ENCODE results near the gene NCOA3. TPM values are rescaled to one million over a fixed set of nuclear protein-coding genes. Genes with fewer than 3 reads are reported as not detected.
A peak's percentile ranks its signal among the peaks of the same experiment; 100 is the strongest.
"Not testable (repeated sequence)": the region's sequence is repeated elsewhere in the genome, so short reads cannot be mapped to it uniquely, and the experiment has no call there.

Gene NCOA3
- total RNA-seq (2014; rRNA removed; shearing (Covaris generic)): 23.4 and 35.6 TPM in 2 replicates

DNA sequence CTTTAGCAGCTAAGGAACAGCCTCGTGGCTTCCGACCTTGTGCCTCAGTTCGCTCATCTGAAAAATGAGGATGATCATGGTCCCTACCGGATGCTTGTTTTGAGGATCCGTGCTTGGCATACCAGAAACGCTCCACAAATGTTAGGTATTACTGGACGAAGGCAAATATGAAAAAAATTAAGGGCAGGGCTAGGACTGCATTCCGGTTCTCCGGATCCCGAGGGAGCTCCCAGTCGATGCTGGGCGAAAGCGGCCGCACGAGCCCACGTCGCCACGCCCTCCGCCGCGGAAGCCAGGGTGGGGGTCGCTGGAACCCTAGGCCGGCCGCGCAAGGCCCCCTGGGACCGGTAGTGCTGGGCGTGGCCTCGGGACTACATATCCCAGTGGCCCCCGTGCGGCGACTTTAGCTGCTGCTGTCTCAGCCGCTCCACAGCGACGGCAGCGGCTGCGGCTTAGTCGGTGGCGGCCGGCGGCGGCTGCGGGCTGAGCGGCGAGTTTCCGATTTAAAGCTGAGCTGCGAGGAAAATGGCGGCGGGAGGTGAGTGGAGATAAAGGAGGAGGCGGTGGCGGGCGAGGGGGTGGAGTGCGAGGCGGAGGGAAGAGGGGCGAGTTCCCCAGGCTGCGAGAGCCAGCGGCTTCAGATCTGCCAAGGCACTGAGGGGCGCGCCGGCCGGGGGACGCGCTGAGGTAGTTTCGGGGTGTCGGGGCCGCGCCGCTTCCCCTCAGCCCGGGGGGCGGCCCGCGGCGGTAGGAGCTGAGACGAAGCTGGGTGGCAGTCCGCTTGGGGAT is at the start of gene NCOA3:
Gene NCOA3 (plus strand): TSS at position 406 of the 789 bp plus-strand sequence. CDS start 120,361 bp downstream, outside the sequence.
- peak; percentile 97 for DNase-seq (ENCODE audit: low read depth)

GRCh38 chr20:47452736-47453161 is 48.9 kb upstream of the NCOA3 start:
- DNase-seq (ENCODE audit: low read depth): no peak

DNA sequence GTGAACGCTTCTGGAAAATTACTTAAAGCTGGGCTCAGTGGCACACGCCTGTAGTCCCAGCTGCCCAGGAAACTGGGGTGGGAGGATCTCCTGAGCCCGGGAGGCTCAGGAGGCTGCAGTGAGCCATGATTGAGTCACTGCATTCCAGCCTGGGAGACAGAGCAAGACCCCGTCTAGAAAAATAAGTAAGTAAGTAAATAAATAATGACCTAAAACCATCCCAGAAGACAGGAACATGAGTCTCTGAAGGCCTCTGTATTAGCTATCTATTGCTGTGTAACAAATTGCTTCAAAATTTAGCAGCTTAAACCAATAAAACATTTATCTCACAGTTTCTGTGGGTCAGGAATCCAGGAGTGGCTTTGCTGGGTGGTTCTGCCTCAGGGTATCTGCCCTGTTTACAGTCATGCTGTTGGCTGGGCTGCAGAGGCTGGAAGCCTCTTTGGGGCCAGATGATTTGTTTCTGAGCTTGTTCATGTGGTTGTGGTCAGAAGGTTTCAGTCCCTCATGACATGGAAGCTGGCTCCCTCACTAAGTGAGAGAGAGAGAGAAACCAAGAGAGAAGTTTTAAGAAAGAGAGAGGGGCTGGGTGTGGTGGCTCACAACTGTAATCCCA is 48.4 kb upstream of the NCOA3 start:
- peak; percentile 98 for DNase-seq (ENCODE audit: low read depth)

- DNase-seq (ENCODE audit: low read depth): no peak
Measured at GRCh38 chr20:47454298-47455132, 47.2 kb upstream of the NCOA3 start.

- no peak for DNase-seq (ENCODE audit: low read depth)
Measured at GRCh38 chr20:47455133-47456040, 46.3 kb upstream of the NCOA3 start.

DNA sequence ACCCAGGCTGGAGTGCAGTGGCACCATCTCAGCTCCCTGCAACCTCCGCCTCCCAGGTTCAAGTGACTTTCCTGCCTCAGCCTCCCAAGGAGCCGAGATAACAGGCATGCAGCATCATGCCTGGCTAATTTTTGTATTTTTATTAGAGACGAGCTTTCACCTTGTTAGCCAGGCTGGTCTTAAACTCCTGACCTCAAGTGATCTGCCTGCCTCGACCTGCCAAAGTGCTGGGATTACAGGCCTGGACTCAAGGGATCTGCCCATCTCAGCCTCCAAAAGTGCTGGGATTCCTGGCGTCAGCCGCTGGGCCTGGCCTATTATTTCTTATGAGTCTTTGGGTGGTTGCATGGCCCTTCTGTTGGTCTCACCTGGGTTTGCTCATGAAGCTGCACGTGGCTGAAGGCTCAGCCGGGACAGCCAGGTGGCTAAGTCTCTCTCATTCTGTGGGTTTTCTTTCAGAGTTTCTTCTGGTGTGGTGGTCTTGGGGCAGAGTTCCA is 45.6 kb upstream of the NCOA3 start:
- no peak for DNase-seq (ENCODE audit: low read depth)

GRCh38 chr20:47456952-47457724 is 44.5 kb upstream of the NCOA3 start:
- peak; percentile 87 for DNase-seq (ENCODE audit: low read depth)

DNA sequence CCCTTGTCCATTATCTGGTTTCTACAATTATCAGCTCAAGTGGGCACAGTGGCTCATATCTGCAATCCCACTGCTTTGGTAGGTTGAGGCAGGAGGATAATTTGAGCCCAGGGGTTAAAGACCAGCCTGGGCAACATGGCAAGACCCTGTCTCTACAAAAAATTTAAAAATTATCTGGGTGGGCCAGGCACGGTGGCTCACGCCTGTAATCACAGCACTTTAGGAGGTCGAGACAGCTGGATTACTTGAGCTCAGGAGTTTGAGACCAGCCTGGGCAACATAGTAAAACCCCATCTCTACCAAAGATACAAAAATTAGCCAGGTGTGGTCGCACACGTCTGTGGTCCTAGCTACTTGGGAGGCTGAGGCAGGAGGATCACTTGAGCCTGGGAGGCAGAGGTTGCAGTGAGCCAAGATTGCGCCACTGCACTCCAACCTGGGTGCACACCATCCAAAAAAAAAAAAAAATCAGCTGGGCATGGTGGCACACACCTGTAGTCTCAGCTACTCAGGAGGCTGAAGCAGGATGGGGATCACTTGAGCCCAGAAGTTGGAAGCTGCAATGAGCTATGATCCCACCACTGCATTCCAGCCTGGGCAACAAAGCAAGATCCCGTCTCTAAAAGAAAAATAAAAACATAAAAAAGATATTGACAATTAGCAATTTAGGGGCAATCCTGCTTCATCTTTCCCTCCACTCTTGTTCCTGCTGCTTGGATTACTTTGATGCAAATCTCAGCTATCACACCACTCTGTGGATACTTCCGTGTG is 43.2 kb upstream of the NCOA3 start:
- DNase-seq (ENCODE audit: low read depth): not testable (repeated sequence)

GRCh38 chr20:47459344-47460073 is 42.2 kb upstream of the NCOA3 start:
- no peak for DNase-seq (ENCODE audit: low read depth)

DNA sequence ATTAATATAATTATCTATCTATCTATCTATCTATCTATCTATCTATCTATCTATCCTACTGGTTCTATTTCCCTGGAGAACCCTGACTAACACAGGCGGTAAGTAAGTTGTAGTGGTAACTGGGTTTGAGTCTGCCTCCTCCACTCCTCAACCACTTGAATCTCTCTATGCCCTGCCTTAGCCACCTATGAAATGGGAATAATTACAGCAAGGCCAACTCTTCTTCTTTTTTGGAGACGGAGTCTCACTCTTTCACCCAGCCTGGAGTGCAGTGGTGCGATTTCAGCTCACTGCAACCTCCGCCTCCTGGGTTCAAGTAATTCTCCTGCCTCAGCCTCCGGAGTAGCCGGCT is 41.0 kb upstream of the NCOA3 start:
- not testable (repeated sequence) for DNase-seq (ENCODE audit: low read depth)

- no peak for DNase-seq (ENCODE audit: low read depth)
Measured at GRCh38 chr20:47461120-47461685, 40.5 kb upstream of the NCOA3 start.

GRCh38 chr20:47461906-47462305 is 39.8 kb upstream of the NCOA3 start:
- DNase-seq (ENCODE audit: low read depth): not testable (repeated sequence)

DNA sequence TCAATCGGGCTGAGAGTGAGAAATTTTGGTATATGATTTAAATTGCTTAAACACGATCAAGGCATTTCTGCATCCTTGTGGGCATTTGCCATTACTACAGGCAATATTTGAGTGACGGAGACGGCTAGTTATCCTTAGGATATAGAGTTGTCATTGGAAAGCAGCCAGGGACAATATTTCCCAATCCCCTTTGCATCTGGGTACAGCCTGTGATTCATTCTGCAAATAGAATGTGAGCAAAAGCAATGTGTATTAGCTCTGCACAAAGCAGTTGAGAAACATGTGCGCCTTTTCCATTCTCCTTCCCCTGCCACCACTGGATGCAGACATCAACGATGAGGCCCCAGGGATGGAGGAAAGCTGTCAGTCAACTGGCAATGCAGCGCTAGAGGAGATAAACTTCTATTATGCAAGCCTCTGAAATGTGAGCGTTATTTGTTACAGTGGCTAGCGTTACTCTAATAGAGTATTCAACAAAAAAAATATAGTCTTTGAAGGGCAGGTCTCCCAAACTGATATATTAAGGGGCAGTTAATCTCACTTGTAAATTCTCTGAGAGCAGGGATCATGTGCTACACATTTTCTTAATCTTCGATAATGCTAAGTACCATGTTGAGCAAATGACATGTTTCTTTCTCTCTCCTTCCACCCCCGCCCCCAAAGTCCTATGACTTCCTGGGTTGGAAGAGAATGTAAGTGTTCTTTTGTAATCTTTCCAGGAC is 37.1 kb upstream of the NCOA3 start:
- peak; percentile 92 for DNase-seq (ENCODE audit: low read depth)

GRCh38 chr20:47465335-47466090 is 36.2 kb upstream of the NCOA3 start:
- no peak for DNase-seq (ENCODE audit: low read depth)

- DNase-seq (ENCODE audit: low read depth): no peak
Measured at GRCh38 chr20:47466213-47466612, 35.5 kb upstream of the NCOA3 start.

GRCh38 chr20:47466704-47467459 is 34.8 kb upstream of the NCOA3 start:
- DNase-seq (ENCODE audit: low read depth): no peak
